ENCODE results near the gene DMAC2. TPM values are rescaled to one million over a fixed set of nuclear protein-coding genes. Genes with fewer than 3 reads are reported as not detected.
A peak's percentile ranks its signal among the peaks of the same experiment; 100 is the strongest.

DMAC2 gene
- total and polyA plus RNA-seq, 8 donors = 48.4 to 64.6 (median 58.4) TPM

DNA sequence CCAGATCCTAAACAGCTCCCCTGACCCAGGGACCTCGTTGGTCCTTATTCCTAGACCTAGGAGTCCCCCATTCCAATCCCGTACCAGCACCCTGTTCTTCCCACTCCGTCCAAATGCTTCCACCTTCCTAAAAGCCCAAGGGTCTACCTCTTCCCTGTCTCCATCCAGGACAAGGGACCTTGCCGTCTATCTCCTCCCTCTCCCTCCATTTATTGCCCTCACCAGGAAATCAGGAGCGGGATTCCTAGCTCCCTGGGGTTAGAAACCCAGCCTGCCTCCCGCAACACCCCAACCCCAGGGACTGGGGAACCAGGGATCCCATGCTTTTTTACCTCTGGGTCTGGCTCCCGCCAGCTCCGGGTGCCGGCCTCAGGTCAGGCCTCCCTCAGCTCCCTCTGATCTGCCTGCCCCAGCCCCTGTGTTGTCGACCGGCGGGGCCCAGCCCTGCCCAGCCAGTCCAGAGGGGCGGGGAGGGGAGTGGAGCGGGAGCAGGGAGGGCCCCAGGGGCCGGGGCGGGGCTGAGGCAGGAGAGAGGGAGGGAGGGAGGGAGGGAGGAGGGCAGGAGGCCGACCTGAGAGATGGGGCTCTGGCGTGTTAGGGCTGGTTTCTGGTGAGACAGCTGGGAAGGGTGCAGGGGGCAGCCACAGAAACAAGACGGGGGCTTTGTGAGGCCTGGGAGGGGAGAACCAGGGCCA, 12.6 kb downstream of the DMAC2 start, which contains the start of gene B3GNT8:
Gene B3GNT8, minus strand, starts transcription at position 423 of the 695 bp plus-strand sequence. CDS start 596 bp downstream, outside the sequence.
- Histone ChIP-seq H3K4me3 (peak within 1 kb of the TSS; percentile 49 to 71), H3K27ac (peak within 1 kb of the TSS; percentile 75 to 90), H3K9me3 (no peaks in the 10 kb centered on the region), H3K36me3 (peaks cover 0 to 63% of the 10 kb centered on the region in 2 donors), H3K4me1 (peaks cover 14 to 76% of the 10 kb centered on the region in 2 donors), H3K27me3 (no peaks in the 10 kb centered on the region)
- DNase-seq = peak; percentile 42 to 99 (median 90)
- peak; percentile 88 for ATAC-seq
- TF ChIP-seq, protein P1, sequence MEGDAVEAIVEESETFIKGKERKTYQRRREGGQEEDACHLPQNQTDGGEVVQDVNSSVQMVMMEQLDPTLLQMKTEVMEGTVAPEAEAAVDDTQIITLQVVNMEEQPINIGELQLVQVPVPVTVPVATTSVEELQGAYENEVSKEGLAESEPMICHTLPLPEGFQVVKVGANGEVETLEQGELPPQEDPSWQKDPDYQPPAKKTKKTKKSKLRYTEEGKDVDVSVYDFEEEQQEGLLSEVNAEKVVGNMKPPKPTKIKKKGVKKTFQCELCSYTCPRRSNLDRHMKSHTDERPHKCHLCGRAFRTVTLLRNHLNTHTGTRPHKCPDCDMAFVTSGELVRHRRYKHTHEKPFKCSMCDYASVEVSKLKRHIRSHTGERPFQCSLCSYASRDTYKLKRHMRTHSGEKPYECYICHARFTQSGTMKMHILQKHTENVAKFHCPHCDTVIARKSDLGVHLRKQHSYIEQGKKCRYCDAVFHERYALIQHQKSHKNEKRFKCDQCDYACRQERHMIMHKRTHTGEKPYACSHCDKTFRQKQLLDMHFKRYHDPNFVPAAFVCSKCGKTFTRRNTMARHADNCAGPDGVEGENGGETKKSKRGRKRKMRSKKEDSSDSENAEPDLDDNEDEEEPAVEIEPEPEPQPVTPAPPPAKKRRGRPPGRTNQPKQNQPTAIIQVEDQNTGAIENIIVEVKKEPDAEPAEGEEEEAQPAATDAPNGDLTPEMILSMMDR (IDR thresholded peaks at IDR 0.05) = no peak
- intact Hi-C loops (cut with DNase I) = no loop called here

DNA sequence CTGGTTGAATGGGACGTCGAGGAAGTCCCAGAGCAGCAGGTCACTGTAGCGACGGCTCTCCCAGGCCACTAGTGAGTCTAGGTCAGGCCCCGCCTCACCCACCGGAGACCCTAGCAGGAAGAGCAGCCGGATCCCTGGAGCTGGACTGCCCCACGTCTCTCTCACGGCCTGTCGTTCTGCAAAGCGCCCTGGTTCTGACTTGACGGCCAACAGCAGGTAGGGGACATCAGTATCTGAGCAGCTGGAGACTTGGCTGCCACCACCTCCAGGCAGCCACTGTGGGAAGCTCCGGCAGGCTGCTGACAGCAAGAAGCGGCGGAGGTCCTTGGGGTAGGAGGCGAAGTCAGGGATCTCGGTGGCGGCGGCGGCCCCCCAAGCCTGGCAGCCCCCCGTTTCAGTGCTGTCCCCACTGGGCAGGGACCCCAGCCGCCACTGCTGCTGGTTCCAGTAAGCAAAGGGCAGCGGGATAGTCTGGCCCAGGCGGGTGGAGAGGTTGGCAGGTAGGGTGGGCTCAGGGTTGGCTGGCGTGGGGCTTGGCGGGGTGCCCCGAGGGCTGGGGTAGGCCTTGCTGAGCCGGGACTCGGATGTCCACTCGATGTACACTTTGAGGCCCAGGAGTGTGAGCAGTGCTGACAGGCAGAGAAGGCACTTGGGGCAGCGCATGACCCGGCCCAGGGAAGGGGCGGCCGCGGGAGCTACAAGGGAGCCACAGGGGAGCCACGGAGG, 13.4 kb downstream of the DMAC2 start:
- peak overlapping the region; percentile 49 to 71 for H3K4me3 ChIP-seq
- TF ChIP-seq, protein P1 (IDR thresholded peaks at IDR 0.05) = no peak
- no peaks in the 10 kb centered on the region for H3K27me3 ChIP-seq
- H3K36me3 ChIP-seq = peaks cover 0 to 61% of the 10 kb centered on the region in 2 donors
- peaks cover 14 to 83% of the 10 kb centered on the region in 2 donors for H3K4me1 ChIP-seq
- peak; percentile 14 for ATAC-seq
- intact Hi-C loops (cut with DNase I) = no loop called here
- no peaks in the 10 kb centered on the region for H3K9me3 ChIP-seq
- H3K27ac ChIP-seq = peak overlapping the region; percentile 75 to 90
- peak in 1 of 4 donors; percentile 10 for DNase-seq

DNA sequence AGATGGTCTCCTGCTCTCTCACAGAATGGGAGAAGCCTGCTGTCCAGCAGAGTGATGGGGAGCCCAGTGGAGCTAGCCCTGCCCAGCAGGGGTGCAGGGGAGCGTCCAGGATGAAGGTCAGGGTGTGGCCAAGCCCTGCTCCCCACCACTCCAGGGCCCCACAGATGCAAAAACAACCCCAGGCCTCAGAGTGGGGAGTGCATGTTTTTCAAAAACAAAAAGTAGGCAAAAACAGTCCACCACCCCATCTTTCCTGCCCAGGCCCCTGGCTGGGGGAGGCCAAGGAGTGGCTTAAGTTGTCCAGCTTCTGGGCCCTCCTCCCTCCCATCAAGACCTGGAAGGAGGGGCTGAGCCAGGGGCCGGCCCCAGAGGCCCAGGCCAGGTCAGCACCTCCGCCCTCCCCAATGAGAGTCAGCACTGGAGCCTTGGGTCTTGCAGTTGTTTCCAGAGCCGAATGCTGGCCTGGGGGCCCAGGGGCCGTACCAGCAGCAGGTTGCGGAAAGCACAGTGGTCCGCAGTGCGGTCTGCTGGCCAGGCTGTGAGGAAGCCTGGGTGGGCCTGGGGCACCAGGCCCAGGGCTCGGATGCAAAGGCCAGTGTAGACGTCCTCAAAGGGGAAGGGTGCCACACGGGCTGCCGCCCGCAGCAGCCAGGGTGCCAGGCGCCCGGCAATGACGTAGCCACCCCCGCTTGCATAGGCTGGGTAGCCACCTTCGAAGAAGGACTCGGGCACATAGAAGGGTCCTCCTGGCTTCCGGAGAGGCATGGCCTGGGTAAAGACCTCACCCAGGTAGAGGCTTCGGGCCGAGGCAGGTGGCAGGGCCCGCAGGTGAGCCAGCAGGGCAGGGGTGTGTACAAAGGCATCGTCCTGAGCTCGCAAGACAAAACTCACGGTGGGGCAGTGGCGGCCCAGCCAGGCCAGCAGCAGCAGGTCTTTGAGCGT, 14.3 kb downstream of the DMAC2 start:
- Histone ChIP-seq H3K9me3 (no peaks in the 10 kb centered on the region), H3K36me3 (peaks cover 0 to 61% of the 10 kb centered on the region in 2 donors), H3K27me3 (no peaks in the 10 kb centered on the region), H3K4me3 (peak overlapping the region; percentile 49 to 71), H3K27ac (peak overlapping the region; percentile 75 to 90), H3K4me1 (peaks cover 14 to 86% of the 10 kb centered on the region in 2 donors)
- intact Hi-C loops (cut with DNase I) = no loop called here
- TF ChIP-seq, protein P1 (IDR thresholded peaks at IDR 0.05) = no peak
- ATAC-seq (peak; percentile 16), DNase-seq (no peak)

DNA sequence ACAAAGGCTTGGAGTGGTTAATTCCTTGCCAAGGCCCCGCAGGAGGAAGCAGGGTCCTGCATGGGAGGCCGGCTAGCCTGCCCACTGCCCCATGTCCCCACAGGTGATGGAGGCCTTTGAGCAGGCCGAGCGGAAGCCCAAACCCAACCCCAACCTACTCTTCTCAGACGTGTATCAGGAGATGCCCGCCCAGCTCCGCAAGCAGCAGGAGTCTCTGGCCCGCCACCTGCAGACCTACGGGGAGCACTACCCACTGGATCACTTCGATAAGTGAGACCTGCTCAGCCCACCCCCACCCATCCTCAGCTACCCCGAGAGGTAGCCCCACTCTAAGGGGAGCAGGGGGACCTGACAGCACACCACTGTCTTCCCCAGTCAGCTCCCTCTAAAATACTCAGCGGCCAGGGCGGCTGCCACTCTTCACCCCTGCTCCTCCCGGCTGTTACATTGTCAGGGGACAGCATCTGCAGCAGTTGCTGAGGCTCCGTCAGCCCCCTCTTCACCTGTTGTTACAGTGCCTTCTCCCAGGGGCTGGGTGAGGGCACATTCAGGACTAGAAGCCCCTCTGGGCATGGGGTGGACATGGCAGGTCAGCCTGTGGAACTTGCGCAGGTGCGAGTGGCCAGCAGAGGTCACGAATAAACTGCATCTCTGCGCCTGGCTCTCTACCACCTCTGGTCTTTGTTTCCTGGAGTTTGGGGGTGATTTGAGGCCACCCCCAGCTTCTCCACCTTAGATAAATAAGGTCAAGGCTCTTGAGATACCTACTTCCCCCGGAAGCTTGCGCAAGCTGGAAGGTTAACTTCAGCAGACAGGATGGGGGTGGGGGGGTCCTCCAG, 15.2 kb downstream of the DMAC2 start:
- intact Hi-C loops (cut with DNase I) = no loop called here
- H3K9me3 ChIP-seq = no peaks in the 10 kb centered on the region
- peaks cover 14 to 95% of the 10 kb centered on the region in 2 donors for H3K4me1 ChIP-seq
- H3K27ac ChIP-seq = peak overlapping the region; percentile 75 to 90
- no peaks in the 10 kb centered on the region for H3K27me3 ChIP-seq
- peak overlapping the region in 1 of 2 donors; percentile 71 for H3K4me3 ChIP-seq
- DNase-seq (no peak), ATAC-seq (peak; percentile 3)
- H3K36me3 ChIP-seq = peaks cover 0 to 64% of the 10 kb centered on the region in 2 donors
- TF ChIP-seq, protein P1 (IDR thresholded peaks at IDR 0.05) = no peak
